AG04450 (cell line): ENCODE data around the gene LENEP. TPM values are rescaled to one million over a fixed set of nuclear protein-coding genes. Genes with fewer than 3 reads are reported as not detected.

ENCODE experiments used
- CTCF ChIA-PET: fragments of 300-600, 350-600 bp; formaldehyde crosslinking; extraction: SDS; loops from one replicate; lab custom pipeline; 2022; ENCODE audit warnings: antibody characterized with exemption, inconsistent platforms; lab: Charles Lee
- POLR2A ChIA-PET: fragments of 350-600 bp; formaldehyde crosslinking; extraction: SDS; loops from one replicate; lab custom pipeline; 2021; ENCODE audit warnings: antibody characterized with exemption, inconsistent platforms; lab: Yijun Ruan, JAX
- DNase-seq: peaks from one replicate; pipeline ENCODE4 v3.0.0-alpha.2; 2011; ENCODE audit warnings: low read depth, low spot score
- H3K27ac ChIP-seq: one replicate; pipeline ENCODE4 v1.5.1; 2012; ENCODE audit warnings: low read depth, low read length, control low read depth
- H3K27me3 ChIP-seq: one replicate; pipeline ENCODE4 v1.6.0; 2012; ENCODE audit warnings: low read length; ENCODE audit not compliant: control insufficient read depth, insufficient read depth
- H3K4me3 ChIP-seq: 2 replicates; pipeline ENCODE4 v1.5.1; 2011; ENCODE audit warnings: mild to moderate bottlenecking, low read depth, low read length, control low read depth
- H3K9me3 ChIP-seq: 2 replicates; pipeline ENCODE4 v1.5.1; 2012; ENCODE audit warnings: low read length; ENCODE audit not compliant: control insufficient read depth, insufficient read depth
- CTCF ChIP-seq: IDR thresholded peaks from 2 replicates; pipeline ENCODE4 v1.5.1; 2011; ENCODE audit warnings: low read depth, low read length, control low read depth, inconsistent platforms
- polyA plus RNA-seq: library from polyadenylated mRNA; depleted of rRNA; stranded (reverse); fragments of >200 nt; gene quantifications from 2 replicates; pipeline ENCODE4 v1.2.3, GENCODE V29; 2011

Gene LENEP
- polyA plus RNA-seq, 1 experiment = not detected

- no peaks in the 10 kb centered on the region for H3K27me3 ChIP-seq
- no peak for DNase-seq
- ChIA-PET POLR2A (no interaction called here), CTCF (interaction anchor here (1.0 kb wide), 4 partner anchors 8 to 277 kb away, joined by 3 to 6 read pairs (median 4); partner anchors contain the start of gene PBXIP1)
- H3K9me3 ChIP-seq = no peaks in the 10 kb centered on the region
- H3K4me3 ChIP-seq = no peak overlapping the region
- H3K27ac ChIP-seq = no peak overlapping the region
- TF ChIP-seq CTCF = no peak
Measured at GRCh38 chr1:154945962-154946850, 47.2 kb upstream of the LENEP start.

GRCh38 chr1:154948079-154948478, 45.3 kb upstream of the LENEP start:
- TF ChIP-seq CTCF = no peak
- H3K9me3 ChIP-seq = no peaks in the 10 kb centered on the region
- no peaks in the 10 kb centered on the region for H3K27me3 ChIP-seq
- CTCF ChIA-PET = no interaction called here
- no peak overlapping the region for H3K4me3 ChIP-seq
- DNase-seq = no peak
- POLR2A ChIA-PET = interaction anchor here (0.6 kb wide), 1 partner anchor 21 kb away, joined by 4 read pairs; no protein-coding TSS in a partner anchor
- H3K27ac ChIP-seq = no peak overlapping the region

- H3K27me3 ChIP-seq = no peaks in the 10 kb centered on the region
- no peak overlapping the region for H3K27ac ChIP-seq
- no peak for DNase-seq
- no peak for TF ChIP-seq CTCF
- CTCF ChIA-PET = interaction anchor here (0.8 to 1.5 kb wide), 2 partner anchors 9 to 16 kb away, joined by 3 to 4 read pairs; partner anchors contain the start of gene PMVK
- POLR2A ChIA-PET = interaction anchor here (0.7 to 1.3 kb wide), 2 partner anchors 15 to 19 kb away, joined by 3 to 4 read pairs; partner anchors contain the start of genes PMVK and SHC1
- no peaks in the 10 kb centered on the region for H3K9me3 ChIP-seq
- H3K4me3 ChIP-seq = no peak overlapping the region
Measured at GRCh38 chr1:154951901-154952657, 41.3 kb upstream of the LENEP start.

- H3K27ac ChIP-seq = no peak overlapping the region
- CTCF ChIA-PET = interaction anchor here (0.8 to 2.5 kb wide), 3 partner anchors 8 to 132 kb away, joined by 3 to 6 read pairs (median 4); partner anchors contain the start of gene PMVK
- H3K27me3 ChIP-seq = no peaks in the 10 kb centered on the region
- no peaks in the 10 kb centered on the region for H3K9me3 ChIP-seq
- POLR2A ChIA-PET = interaction anchor here (1.3 kb wide), 1 partner anchor 18 kb away, joined by 4 read pairs; the partner anchor contains the start of gene SHC1
- no peak overlapping the region for H3K4me3 ChIP-seq
- no peak for TF ChIP-seq CTCF
- no peak for DNase-seq
Measured at GRCh38 chr1:154952664-154953063, 40.7 kb upstream of the LENEP start.
